ENCODE results near the gene ALDH3B2.

DNA sequence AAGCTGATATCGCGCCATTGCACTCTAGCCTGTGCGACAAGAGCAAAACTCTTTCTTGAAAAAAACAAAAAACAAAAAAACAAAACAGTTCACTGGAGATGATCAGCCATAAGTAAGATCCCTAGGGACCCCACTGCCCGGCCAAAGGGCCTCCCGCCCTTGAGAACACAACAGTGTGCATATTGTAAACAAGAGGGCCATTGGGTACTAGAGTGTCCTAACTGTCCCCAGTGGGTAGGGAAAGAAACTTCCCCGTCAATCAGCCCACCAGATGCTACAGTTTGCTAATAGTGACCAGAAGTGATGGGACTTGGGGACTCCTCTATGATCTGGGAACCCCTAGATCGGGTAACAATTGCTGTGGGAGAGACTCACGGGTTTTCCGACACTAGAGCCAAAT, 20.2 kb downstream of the ALDH3B2 start:
- no peak for TF ChIP-seq TAF1 (IDR thresholded peaks at IDR 0.05; ENCODE audit: borderline replicate concordance, insufficient read depth, low read length)
- no peak for TF ChIP-seq SIN3A (IDR thresholded peaks at IDR 0.05; ENCODE audit: borderline replicate concordance, insufficient read depth, low read length)

Data from PFSK-1 (cell line).